Measurements from ENCODE around the gene CARNS1.

GRCh38 chr11:67435727-67436458 is 20.4 kb downstream of the CARNS1 start:
- TF ChIP-seq CTCF (optimal IDR thresholded peaks at IDR 0.05 in 1 of 3, IDR thresholded peaks at IDR 0.05 in 1 of 3, conservative IDR thresholded peaks at IDR 0.05 in 1 of 3; ENCODE audit: extremely low read depth in 1 of 3, insufficient read depth in 2 of 3, low read length in 3 of 3) (no peak), EZH2 (IDR thresholded peaks at IDR 0.05; ENCODE audit: low read length) (no peak)

Data from keratinocyte (primary cell).